ENCODE measurements around the gene FOXA3. TPM values are rescaled to one million over a fixed set of nuclear protein-coding genes. Genes with fewer than 3 reads are reported as not detected.

The FOXA3 gene
- total and polyA plus RNA-seq, 10 of the 15 experiments (the other 5 are each of a cell fraction or from before 2014, with no cell fraction given), result 0.04 to 0.83 (median 0.11) TPM; not detected in 5

DNA sequence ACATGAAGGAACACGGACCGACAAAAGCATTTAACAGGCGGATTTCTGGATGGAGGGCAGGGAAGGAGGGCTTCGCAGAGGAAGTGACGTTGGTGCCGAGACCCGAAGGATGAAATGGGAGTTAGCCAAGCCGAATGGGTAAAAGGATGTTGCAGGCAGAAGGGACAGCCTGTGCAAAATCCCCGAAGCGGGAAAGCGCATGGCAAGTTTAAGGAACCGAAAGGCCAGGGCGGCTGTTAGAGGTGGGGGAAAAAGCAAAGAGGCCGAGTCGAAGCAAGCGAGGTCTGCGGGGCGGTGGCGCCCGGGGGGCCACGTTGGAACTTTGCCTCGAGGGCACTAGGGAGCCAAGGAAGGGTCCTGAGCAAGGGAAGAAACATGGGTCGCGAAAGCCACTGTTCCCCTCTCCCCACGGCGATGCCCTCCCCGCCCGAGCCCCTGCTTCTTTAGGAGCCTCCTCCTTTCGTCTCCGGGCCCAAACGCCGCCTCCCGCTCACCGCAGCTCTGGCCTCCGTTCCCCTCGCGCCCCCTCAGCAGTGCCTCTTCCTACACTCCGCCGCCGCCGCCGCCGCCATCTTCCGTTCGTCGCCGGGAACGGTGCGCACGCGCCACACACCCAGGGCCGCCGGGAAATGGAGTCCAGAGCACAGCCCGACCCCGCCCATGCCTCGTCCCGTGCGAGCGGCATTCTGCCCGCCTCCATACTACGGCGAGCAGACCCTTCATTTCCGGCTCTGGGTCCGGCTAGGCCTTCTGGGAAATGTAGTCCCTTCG is 1.4 kb upstream of the FOXA3 start, which contains the start of gene SYMPK:
Gene SYMPK (minus strand): TSS at position 584 of the 771 bp plus-strand sequence. CDS start 8,652 bp downstream, outside the sequence.
- in situ Hi-C loops (cut with MboI) (no loop called here), intact Hi-C loops (cut with micrococcal nuclease; ENCODE audit: unreplicated experiment) (loop anchor here (1.0 kb wide), 2 partner anchors 20 to 24 kb away; partner anchors contain the start of gene IRF2BP1)
- Histone ChIP-seq H3K4me2 (ENCODE audit: control insufficient read depth, insufficient read depth) (peak within 1 kb of the TSS; percentile 98), H3K27ac (ENCODE audit: control insufficient read depth, insufficient read depth) (peak within 1 kb of the TSS; percentile 93), H3K9me3 (replicated peaks; ENCODE audit: control insufficient read depth, insufficient read depth, low read length) (no peaks in the 10 kb centered on the region), H4K20me1 (ENCODE audit: control insufficient read depth, insufficient read depth) (no peaks in the 10 kb centered on the region), H3K9ac (ENCODE audit: control insufficient read depth, insufficient read depth, low read length) (peak within 1 kb of the TSS; percentile 87), H3K4me3 (peak within 1 kb of the TSS; percentile 97), H3K27me3 (replicated peaks in 1 of 2; ENCODE audit: control insufficient read depth in 2 of 2, insufficient read depth in 2 of 2, low read length in 1 of 2) (peaks cover 0 to 6% of the 10 kb centered on the region in 2 experiments; a peak in 2 of 4 replicates), H3K36me3 (ENCODE audit: control insufficient read depth in 2 of 2, insufficient read depth in 2 of 2, low read length in 1 of 2) (peaks cover 0 to 4% of the 10 kb centered on the region in 2 experiments; a peak in 1 of 4 replicates), H3K4me1 (ENCODE audit: control insufficient read depth, insufficient read depth, low read length) (peaks cover 5% of the 10 kb centered on the region), H3K79me2 (ENCODE audit: control insufficient read depth, insufficient read depth, low read length) (peaks cover 29% of the 10 kb centered on the region), H2AFZ (ENCODE audit: control insufficient read depth, low read depth, low read length) (peak within 1 kb of the TSS; percentile 97)
- DNase-seq (ENCODE audit: low read depth, low spot score), result peak; percentile 94
- SMC1A ChIA-PET (ENCODE audit: uncharacterized antibody, unreplicated experiment), result interaction anchor here (0.8 to 10.0 kb wide), 8 partner anchors 18 to 94 kb away, joined by 3 to 98 read pairs (median 5); partner anchors contain the start of genes IRF2BP1, MYPOP and SIX5
- RAD21 ChIA-PET (ENCODE audit: unreplicated experiment), result interaction anchor here (0.6 to 5.2 kb wide), 13 partner anchors 10 to 165 kb away, joined by 3 to 159 read pairs (median 5); partner anchors contain the start of genes CCDC61, DMWD, FBXO46 and IRF2BP1
- FAIRE-seq, result peak; percentile 100
- POLR2A ChIA-PET, result interaction anchor here (0.6 to 8.2 kb wide), 16 partner anchors 9 to 236 kb away, joined by 3 to 178 read pairs (median 4); partner anchors contain the start of genes CCDC61, IRF2BP1, MYPOP and SIX5
- CTCF ChIA-PET, result interaction anchor here (0.9 to 9.2 kb wide), 14 partner anchors 12 to 162 kb away, joined by 3 to 194 read pairs (median 5); partner anchors contain the start of genes IRF2BP1, MYPOP and SIX5
- ATAC-seq, result peak; percentile 94
- TSS peak; percentile 86 for BruUV-seq (replicated peaks)
- WGBS (ENCODE audit: insufficient coverage, insufficient replicate concordance, low lambda C conversion rate, missing lambda C conversion rate), result 1% methylated on average over 56 of the region's 65 CpGs
- TF ChIP-seq SMARCA5 (IDR thresholded peaks at IDR 0.05) (peak; percentile 92), NR2F1 (conservative IDR thresholded peaks at IDR 0.05) (peak; percentile 49; the same call in 1 of the 2 replicates), STAT1 (conservative IDR thresholded peaks at IDR 0.05) (0 out of 2 replicates have a peak, but pooled peaks have one; percentile 63), LARP7 (IDR thresholded peaks at IDR 0.05) (peak; percentile 89), CREM (IDR thresholded peaks at IDR 0.05; ENCODE audit: low read depth) (peak; percentile 97), NRF1 (conservative IDR thresholded peaks at IDR 0.05; ENCODE audit: low read depth, low read length) (peak; percentile 75), HDAC6 (IDR thresholded peaks at IDR 0.05; ENCODE audit: unreplicated experiment) (no peak), HCFC1 (IDR thresholded peaks at IDR 0.05; ENCODE audit: low read length) (peak; percentile 99), TARDBP (IDR thresholded peaks at IDR 0.05; ENCODE audit: borderline replicate concordance) (no peak), TAF1 (IDR thresholded peaks at IDR 0.05; ENCODE audit: borderline replicate concordance, low read depth, low read length) (peak; percentile 77), JUNB (IDR thresholded peaks at IDR 0.05) (no peak), SREBF1 (IDR thresholded peaks at IDR 0.05; ENCODE audit: low read length) (peak; percentile 92; the same call in 1 of the 2 replicates), POLR2AphosphoS5 (IDR thresholded peaks at IDR 0.05; ENCODE audit: low read length) (peak; percentile 90), TCF12 (IDR thresholded peaks at IDR 0.05; ENCODE audit: low read depth, low read length) (peak; percentile 34; the same call in 1 of the 2 replicates), GABPA (IDR thresholded peaks at IDR 0.05; ENCODE audit: low read depth) (peak; percentile 97), NR2C1 (IDR thresholded peaks at IDR 0.05) (peak; percentile 71), POLR2AphosphoS2 (IDR thresholded peaks at IDR 0.05; ENCODE audit: low read depth, low read length) (peak; percentile 32; the same call in 1 of the 2 replicates), KDM1A (IDR thresholded peaks at IDR 0.05; ENCODE audit: borderline replicate concordance) (no peak)
- TF ChIP-seq, protein P1, sequence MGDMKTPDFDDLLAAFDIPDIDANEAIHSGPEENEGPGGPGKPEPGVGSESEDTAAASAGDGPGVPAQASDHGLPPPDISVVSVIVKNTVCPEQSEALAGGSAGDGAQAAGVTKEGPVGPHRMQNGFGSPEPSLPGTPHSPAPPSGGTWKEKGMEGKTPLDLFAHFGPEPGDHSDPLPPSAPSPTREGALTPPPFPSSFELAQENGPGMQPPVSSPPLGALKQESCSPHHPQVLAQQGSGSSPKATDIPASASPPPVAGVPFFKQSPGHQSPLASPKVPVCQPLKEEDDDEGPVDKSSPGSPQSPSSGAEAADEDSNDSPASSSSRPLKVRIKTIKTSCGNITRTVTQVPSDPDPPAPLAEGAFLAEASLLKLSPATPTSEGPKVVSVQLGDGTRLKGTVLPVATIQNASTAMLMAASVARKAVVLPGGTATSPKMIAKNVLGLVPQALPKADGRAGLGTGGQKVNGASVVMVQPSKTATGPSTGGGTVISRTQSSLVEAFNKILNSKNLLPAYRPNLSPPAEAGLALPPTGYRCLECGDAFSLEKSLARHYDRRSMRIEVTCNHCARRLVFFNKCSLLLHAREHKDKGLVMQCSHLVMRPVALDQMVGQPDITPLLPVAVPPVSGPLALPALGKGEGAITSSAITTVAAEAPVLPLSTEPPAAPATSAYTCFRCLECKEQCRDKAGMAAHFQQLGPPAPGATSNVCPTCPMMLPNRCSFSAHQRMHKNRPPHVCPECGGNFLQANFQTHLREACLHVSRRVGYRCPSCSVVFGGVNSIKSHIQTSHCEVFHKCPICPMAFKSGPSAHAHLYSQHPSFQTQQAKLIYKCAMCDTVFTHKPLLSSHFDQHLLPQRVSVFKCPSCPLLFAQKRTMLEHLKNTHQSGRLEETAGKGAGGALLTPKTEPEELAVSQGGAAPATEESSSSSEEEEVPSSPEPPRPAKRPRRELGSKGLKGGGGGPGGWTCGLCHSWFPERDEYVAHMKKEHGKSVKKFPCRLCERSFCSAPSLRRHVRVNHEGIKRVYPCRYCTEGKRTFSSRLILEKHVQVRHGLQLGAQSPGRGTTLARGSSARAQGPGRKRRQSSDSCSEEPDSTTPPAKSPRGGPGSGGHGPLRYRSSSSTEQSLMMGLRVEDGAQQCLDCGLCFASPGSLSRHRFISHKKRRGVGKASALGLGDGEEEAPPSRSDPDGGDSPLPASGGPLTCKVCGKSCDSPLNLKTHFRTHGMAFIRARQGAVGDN (IDR thresholded peaks at IDR 0.05), result peak; percentile 52; the same call in 1 of the 2 replicates
- TF ChIP-seq, protein P2, sequence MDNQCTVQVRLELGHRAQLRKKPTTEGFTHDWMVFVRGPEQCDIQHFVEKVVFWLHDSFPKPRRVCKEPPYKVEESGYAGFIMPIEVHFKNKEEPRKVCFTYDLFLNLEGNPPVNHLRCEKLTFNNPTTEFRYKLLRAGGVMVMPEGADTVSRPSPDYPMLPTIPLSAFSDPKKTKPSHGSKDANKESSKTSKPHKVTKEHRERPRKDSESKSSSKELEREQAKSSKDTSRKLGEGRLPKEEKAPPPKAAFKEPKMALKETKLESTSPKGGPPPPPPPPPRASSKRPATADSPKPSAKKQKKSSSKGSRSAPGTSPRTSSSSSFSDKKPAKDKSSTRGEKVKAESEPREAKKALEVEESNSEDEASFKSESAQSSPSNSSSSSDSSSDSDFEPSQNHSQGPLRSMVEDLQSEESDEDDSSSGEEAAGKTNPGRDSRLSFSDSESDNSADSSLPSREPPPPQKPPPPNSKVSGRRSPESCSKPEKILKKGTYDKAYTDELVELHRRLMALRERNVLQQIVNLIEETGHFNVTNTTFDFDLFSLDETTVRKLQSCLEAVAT (IDR thresholded peaks at IDR 0.05), result peak; percentile 79; the same call in 1 of the 2 replicates

All from GM12878 (cell line).